Measurements from ENCODE around the gene AGR3.

AGR3 gene

GRCh38 chr7:16881844-16882243, at the start of gene AGR3:
Gene AGR3 (minus strand): TSS chr7:16881983. CDS start chr7:16878618, 3,365 bp downstream.
- DNase-seq: no peak

GRCh38 chr7:16930946-16931345, 49.2 kb upstream of the AGR3 start:
- DNase-seq: no peak

- no peak for DNase-seq
Measured at GRCh38 chr7:16929146-16929762, 47.5 kb upstream of the AGR3 start.

GRCh38 chr7:16926861-16927260, 45.1 kb upstream of the AGR3 start:
- DNase-seq: no peak

GRCh38 chr7:16926283-16926682, 44.5 kb upstream of the AGR3 start:
- no peak for DNase-seq

GRCh38 chr7:16925609-16926008, 43.8 kb upstream of the AGR3 start:
- DNase-seq: no peak

GRCh38 chr7:16923019-16923418, 41.2 kb upstream of the AGR3 start:
- no peak for DNase-seq

- no peak for DNase-seq
Measured at GRCh38 chr7:16921644-16922257, 40.0 kb upstream of the AGR3 start.

- DNase-seq: no peak
Measured at GRCh38 chr7:16921151-16921550, 39.4 kb upstream of the AGR3 start.

- DNase-seq: no peak
Measured at GRCh38 chr7:16919440-16919839, 37.7 kb upstream of the AGR3 start.

- peak; percentile 22 for DNase-seq
Measured at GRCh38 chr7:16918288-16918895, 36.6 kb upstream of the AGR3 start.

- no peak for DNase-seq
Measured at GRCh38 chr7:16916738-16917137, 35.0 kb upstream of the AGR3 start.

GRCh38 chr7:16916105-16916639, 34.4 kb upstream of the AGR3 start:
- DNase-seq: no peak

GRCh38 chr7:16915405-16915804, 33.6 kb upstream of the AGR3 start:
- DNase-seq: no peak

- no peak for DNase-seq
Measured at GRCh38 chr7:16914771-16915170, 33.0 kb upstream of the AGR3 start.

GRCh38 chr7:16913643-16914042, 31.9 kb upstream of the AGR3 start:
- DNase-seq: no peak

GRCh38 chr7:16912540-16912939, 30.8 kb upstream of the AGR3 start:
- no peak for DNase-seq

GRCh38 chr7:16908561-16908960, 26.8 kb upstream of the AGR3 start:
- DNase-seq: no peak

- no peak for DNase-seq
Measured at GRCh38 chr7:16905300-16906044, 23.7 kb upstream of the AGR3 start.

GRCh38 chr7:16904076-16904475, 22.3 kb upstream of the AGR3 start:
- DNase-seq: no peak

- DNase-seq: no peak
Measured at GRCh38 chr7:16900209-16900768, 18.5 kb upstream of the AGR3 start.

GRCh38 chr7:16891874-16892643, 10.3 kb upstream of the AGR3 start:
- DNase-seq: no peak
